Measurements from ENCODE around the gene DHRS9. TPM values are rescaled to one million over a fixed set of nuclear protein-coding genes. Genes with fewer than 3 reads are reported as not detected.
"Not testable (repeated sequence)": the region's sequence is repeated elsewhere in the genome, so short reads cannot be mapped to it uniquely, and the experiment has no call there.

The DHRS9 gene
- total RNA-seq (ENCODE audit: insufficient read depth, low replicate concordance) = 3.1 TPM

GRCh38 chr2:169069341-169069740, at the start of gene DHRS9:
DHRS9 (plus strand) TSS chr2:169069563; CDS start chr2:169081582, 12,019 bp downstream.
- no peak for DNase-seq (ENCODE audit: low spot score)

GRCh38 chr2:169023161-169023560, 46.2 kb upstream of the DHRS9 start:
- DNase-seq (ENCODE audit: low spot score) = peak; percentile 69

GRCh38 chr2:169026056-169026455, 43.3 kb upstream of the DHRS9 start:
- DNase-seq (ENCODE audit: low spot score) = no peak

GRCh38 chr2:169027234-169027633, 42.1 kb upstream of the DHRS9 start:
- no peak for DNase-seq (ENCODE audit: low spot score)

GRCh38 chr2:169029341-169029740, 40.0 kb upstream of the DHRS9 start:
- no peak for DNase-seq (ENCODE audit: low spot score)

GRCh38 chr2:169031202-169031601, 38.2 kb upstream of the DHRS9 start, which contains the start of gene ABCB11:
ABCB11 (minus strand) TSS chr2:169031324; CDS start chr2:169018125, 13,199 bp downstream.
- DNase-seq (ENCODE audit: low spot score) = no peak

GRCh38 chr2:169034256-169034655, 35.1 kb upstream of the DHRS9 start:
- DNase-seq (ENCODE audit: low spot score) = no peak

- DNase-seq (ENCODE audit: low spot score) = no peak
Measured at GRCh38 chr2:169034984-169035544, 34.3 kb upstream of the DHRS9 start.

GRCh38 chr2:169035887-169036286, 33.5 kb upstream of the DHRS9 start:
- no peak for DNase-seq (ENCODE audit: low spot score)

- no peak for DNase-seq (ENCODE audit: low spot score)
Measured at GRCh38 chr2:169036736-169037440, 32.5 kb upstream of the DHRS9 start.

- DNase-seq (ENCODE audit: low spot score) = peak; percentile 9
Measured at GRCh38 chr2:169038338-169038757, 31.0 kb upstream of the DHRS9 start.

GRCh38 chr2:169039702-169040101, 29.7 kb upstream of the DHRS9 start:
- DNase-seq (ENCODE audit: low spot score) = no peak

GRCh38 chr2:169041594-169041993, 27.8 kb upstream of the DHRS9 start:
- no peak for DNase-seq (ENCODE audit: low spot score)

GRCh38 chr2:169042856-169043255, 26.5 kb upstream of the DHRS9 start:
- no peak for DNase-seq (ENCODE audit: low spot score)

- no peak for DNase-seq (ENCODE audit: low spot score)
Measured at GRCh38 chr2:169046440-169047151, 22.8 kb upstream of the DHRS9 start.

- no peak for DNase-seq (ENCODE audit: low spot score)
Measured at GRCh38 chr2:169047256-169048250, 21.8 kb upstream of the DHRS9 start.

GRCh38 chr2:169049142-169049541, 20.2 kb upstream of the DHRS9 start:
- no peak for DNase-seq (ENCODE audit: low spot score)

- no peak for DNase-seq (ENCODE audit: low spot score)
Measured at GRCh38 chr2:169050476-169051240, 18.7 kb upstream of the DHRS9 start.

GRCh38 chr2:169054575-169054974, 14.8 kb upstream of the DHRS9 start:
- not testable (repeated sequence) for DNase-seq (ENCODE audit: low spot score)

GRCh38 chr2:169064199-169064598, 5.2 kb upstream of the DHRS9 start:
- not testable (repeated sequence) for DNase-seq (ENCODE audit: low spot score)

GRCh38 chr2:169065422-169065821, 3.9 kb upstream of the DHRS9 start:
- no peak for DNase-seq (ENCODE audit: low spot score)
